ENCODE measurements around the gene CFAP90. TPM values are rescaled to one million over a fixed set of nuclear protein-coding genes. Genes with fewer than 3 reads are reported as not detected.

Gene CFAP90
- total RNA-seq, 2 donors from 2014 or later: 0.80 to 0.88 TPM

DNA sequence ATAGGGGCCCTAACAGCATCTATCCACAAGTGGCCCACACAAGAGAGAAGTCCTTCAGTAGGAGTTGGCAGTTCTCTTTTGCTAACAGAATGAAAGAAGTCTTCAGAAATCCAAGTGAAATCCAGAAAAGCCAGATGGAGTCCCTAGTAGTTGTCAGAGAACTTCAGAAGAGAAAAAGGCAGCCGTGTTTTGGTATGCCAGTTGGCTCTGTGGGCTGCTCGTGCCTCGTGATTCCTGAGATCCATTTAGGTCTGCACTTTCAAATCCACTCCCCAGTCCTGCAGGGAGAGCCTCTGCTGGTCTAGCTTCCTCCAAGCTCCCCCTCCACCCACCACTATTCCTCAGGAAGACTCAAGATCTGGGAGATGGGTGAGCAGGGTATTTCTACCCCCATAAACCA is 69.0 kb downstream of the CFAP90 start:
- TF ChIP-seq, protein P1, sequence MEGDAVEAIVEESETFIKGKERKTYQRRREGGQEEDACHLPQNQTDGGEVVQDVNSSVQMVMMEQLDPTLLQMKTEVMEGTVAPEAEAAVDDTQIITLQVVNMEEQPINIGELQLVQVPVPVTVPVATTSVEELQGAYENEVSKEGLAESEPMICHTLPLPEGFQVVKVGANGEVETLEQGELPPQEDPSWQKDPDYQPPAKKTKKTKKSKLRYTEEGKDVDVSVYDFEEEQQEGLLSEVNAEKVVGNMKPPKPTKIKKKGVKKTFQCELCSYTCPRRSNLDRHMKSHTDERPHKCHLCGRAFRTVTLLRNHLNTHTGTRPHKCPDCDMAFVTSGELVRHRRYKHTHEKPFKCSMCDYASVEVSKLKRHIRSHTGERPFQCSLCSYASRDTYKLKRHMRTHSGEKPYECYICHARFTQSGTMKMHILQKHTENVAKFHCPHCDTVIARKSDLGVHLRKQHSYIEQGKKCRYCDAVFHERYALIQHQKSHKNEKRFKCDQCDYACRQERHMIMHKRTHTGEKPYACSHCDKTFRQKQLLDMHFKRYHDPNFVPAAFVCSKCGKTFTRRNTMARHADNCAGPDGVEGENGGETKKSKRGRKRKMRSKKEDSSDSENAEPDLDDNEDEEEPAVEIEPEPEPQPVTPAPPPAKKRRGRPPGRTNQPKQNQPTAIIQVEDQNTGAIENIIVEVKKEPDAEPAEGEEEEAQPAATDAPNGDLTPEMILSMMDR (conservative IDR thresholded peaks at IDR 0.05): no peak
- 59 to 100% methylated on average over 1 to 3 of the region's 3 CpGs for WGBS, 2 experiments (ENCODE audit: insufficient coverage in 1 of 2, insufficient read length in 1 of 2)
- Mint-ChIP-seq H3K36me3 (ENCODE audit: low read depth) (peaks cover 8% of the 10 kb centered on the region), H3K9me3 (no peaks in the 10 kb centered on the region), H3K27ac (no peak overlapping the region), H3K27me3 (ENCODE audit: insufficient read depth) (no peaks in the 10 kb centered on the region), H3K4me3 (no peak overlapping the region), H3K4me1 (peaks cover 28% of the 10 kb centered on the region)
- no peak for DNase-seq
- H3K4me1 ChIP-seq (ENCODE audit: control insufficient read depth, insufficient read depth, low read length): peaks cover 8% of the 10 kb centered on the region
- no peak overlapping the region for H3K4me3 ChIP-seq (ENCODE audit: low read length)
- no peaks in the 10 kb centered on the region for H3K36me3 ChIP-seq (ENCODE audit: control insufficient read depth, insufficient read depth, low read length)
- H3K9me3 ChIP-seq (ENCODE audit: control insufficient read depth, low read length): no peaks in the 10 kb centered on the region
- H3K9ac ChIP-seq (ENCODE audit: extremely low read depth, low read length, poor library complexity, severe bottlenecking): no peak overlapping the region
- H3K27me3 ChIP-seq (ENCODE audit: control insufficient read depth, insufficient read depth, low read length, poor library complexity, severe bottlenecking): no peaks in the 10 kb centered on the region
- H3K27ac ChIP-seq (ENCODE audit: low read depth, low read length): no peak overlapping the region

Other genes with a start within 250 kb of the CFAP90 start
- 1 to 10 TPM; 6.6 to 8.5 TPM for gene FASTKD3, start 17.9 kb upstream of the CFAP90 start, total RNA-seq
- 10 to 100 TPM; 40.6 to 47.0 TPM for gene MTRR, start 18.0 kb upstream of the CFAP90 start, total RNA-seq